Measurements from ENCODE around the gene LRRC4C. TPM values are rescaled to one million over a fixed set of nuclear protein-coding genes. Genes with fewer than 3 reads are reported as not detected.
A peak's percentile ranks its signal among the peaks of the same experiment; 100 is the strongest.

Gene LRRC4C
- total RNA-seq, 3 donors from 2014 or later, result 0.29 to 4.1 TPM; not detected in 1

- TF ChIP-seq CTCF (IDR thresholded peaks at IDR 0.05), result no peak
- no peak overlapping the region for H3K4me3 ChIP-seq
- no peaks in the 10 kb centered on the region for H3K36me3 ChIP-seq (ENCODE audit: low read depth)
- no peaks in the 10 kb centered on the region for H3K9me3 ChIP-seq
- H3K4me1 ChIP-seq (ENCODE audit: low read depth), result no peaks in the 10 kb centered on the region
- intact Hi-C loops (cut with DNase I, micrococcal nuclease), result no loop called here
- ATAC-seq, result no peak
- DNase-seq, result no peak
Observed at GRCh38 chr11:40338062-40338461, 1121.4 kb downstream of the LRRC4C start.

DNA sequence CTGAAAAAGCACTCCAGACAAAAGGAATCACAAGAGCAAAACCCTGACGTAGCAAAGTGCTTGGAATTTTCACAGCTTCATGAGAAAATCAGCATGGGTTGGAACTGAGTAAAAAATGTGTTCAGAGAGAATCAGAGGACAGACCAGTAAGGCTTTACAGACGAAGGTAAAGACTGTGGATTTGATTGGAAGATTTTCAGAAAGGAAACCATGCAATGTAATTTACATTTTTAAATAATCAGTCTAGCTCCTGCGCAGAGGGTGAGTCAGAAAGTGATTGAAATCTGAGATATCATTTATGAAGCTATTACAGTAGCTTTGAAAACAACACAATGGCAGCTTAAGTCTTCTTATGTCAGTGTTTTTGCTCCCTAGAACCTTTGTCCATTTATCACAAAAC lies 1122.3 kb downstream of the LRRC4C start:
- no peaks in the 10 kb centered on the region for H3K4me1 ChIP-seq (ENCODE audit: low read depth)
- DNase-seq (no peak), ATAC-seq (no peak)
- TF ChIP-seq CTCF (IDR thresholded peaks at IDR 0.05), result no peak
- no peak overlapping the region for H3K4me3 ChIP-seq
- intact Hi-C loops (cut with DNase I, micrococcal nuclease), result no loop called here
- H3K9me3 ChIP-seq, result no peaks in the 10 kb centered on the region
- no peaks in the 10 kb centered on the region for H3K36me3 ChIP-seq (ENCODE audit: low read depth)

DNA sequence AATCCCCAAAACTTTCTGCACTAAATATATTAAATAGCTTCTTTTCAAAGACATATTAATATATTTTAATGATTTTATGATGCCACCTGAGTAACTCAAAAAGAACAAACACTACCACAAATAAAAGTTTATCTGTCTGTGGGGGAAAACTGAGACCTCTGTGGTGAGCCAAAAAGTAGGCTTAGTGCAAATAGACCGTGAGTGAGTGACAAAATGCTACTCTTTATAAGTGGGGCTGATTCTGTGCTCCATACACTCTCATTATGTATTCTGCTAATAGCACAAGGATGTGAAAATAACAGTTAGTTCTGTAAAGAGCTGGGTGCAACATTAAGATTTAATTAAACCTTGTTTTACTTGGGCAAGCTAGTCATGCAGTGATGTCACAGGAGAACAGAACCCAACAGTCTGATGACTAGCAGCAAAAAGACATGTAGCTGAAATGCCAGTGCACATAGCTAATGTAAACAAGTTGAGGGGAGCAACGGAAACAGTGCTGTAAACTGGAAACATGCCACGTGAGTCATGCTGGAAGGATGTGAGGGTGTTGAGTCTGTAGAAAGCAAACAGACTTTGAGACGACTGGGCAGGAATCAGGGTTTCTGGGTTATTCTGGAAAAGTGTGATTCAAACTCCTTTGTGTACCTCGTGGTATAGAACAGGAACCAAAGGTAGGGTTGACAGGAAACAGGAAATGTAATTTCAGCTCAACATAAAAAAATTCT lies 1130.4 kb downstream of the LRRC4C start:
- Histone ChIP-seq H3K4me1 (ENCODE audit: low read depth) (no peaks in the 10 kb centered on the region), H3K4me3 (no peak overlapping the region), H3K9me3 (no peaks in the 10 kb centered on the region), H3K36me3 (ENCODE audit: low read depth) (no peaks in the 10 kb centered on the region)
- ATAC-seq, result peak; percentile 34
- DNase-seq, result peak in 1 of 3 donors; percentile 21
- intact Hi-C loops (cut with DNase I, micrococcal nuclease), result no loop called here
- TF ChIP-seq CTCF (IDR thresholded peaks at IDR 0.05), result no peak

DNA sequence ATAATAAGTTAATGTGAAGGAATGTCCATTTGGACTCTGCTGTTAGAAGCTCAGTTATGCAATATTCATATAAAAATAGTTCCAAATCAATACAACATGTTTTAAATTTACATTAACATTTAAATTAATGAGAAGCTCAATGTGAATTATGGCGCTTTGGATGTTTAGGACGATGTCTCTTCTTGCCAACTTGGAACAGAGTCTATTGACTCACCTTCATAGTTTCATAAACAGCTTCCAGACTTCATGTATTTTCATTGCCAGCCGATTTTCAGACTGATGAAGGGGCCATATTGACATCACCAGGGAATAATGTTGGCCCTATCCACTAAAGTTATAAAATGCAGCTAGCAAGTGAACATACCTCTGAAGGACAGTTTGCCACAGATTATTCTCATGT lies 1136.2 kb downstream of the LRRC4C start:
- TF ChIP-seq CTCF (IDR thresholded peaks at IDR 0.05), result no peak
- H3K4me3 ChIP-seq, result no peak overlapping the region
- no peak for DNase-seq
- no peaks in the 10 kb centered on the region for H3K4me1 ChIP-seq (ENCODE audit: low read depth)
- no peaks in the 10 kb centered on the region for H3K36me3 ChIP-seq (ENCODE audit: low read depth)
- H3K9me3 ChIP-seq, result no peaks in the 10 kb centered on the region
- intact Hi-C loops (cut with DNase I, micrococcal nuclease), result no loop called here
- ATAC-seq, result no peak

GRCh38 chr11:40321537-40321936 lies 1137.9 kb downstream of the LRRC4C start:
- no peak for TF ChIP-seq CTCF (IDR thresholded peaks at IDR 0.05)
- Histone ChIP-seq H3K4me3 (no peak overlapping the region), H3K36me3 (ENCODE audit: low read depth) (no peaks in the 10 kb centered on the region), H3K4me1 (ENCODE audit: low read depth) (no peaks in the 10 kb centered on the region), H3K9me3 (no peaks in the 10 kb centered on the region)
- DNase-seq (no peak), ATAC-seq (no peak)
- intact Hi-C loops (cut with DNase I, micrococcal nuclease), result no loop called here

DNA sequence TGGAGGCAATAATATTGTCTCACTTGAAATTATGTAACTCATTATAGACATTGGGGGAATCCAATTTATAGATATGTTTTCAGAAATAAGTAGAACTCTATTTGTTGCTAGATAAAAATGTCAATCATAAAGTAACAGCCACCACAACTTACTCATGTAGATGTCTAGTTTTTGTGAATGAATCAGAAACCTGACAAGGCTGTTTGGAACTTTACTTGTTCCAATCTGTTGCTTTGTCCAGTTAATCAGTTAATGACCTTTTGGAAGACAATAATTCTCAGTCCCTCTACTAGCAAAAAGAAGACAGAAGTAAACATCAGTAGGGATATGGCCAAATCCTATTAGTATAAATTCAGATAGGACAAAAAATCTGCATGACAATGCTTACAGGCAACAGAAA lies 1143.3 kb downstream of the LRRC4C start:
- no peaks in the 10 kb centered on the region for H3K9me3 ChIP-seq
- no peak for TF ChIP-seq CTCF (IDR thresholded peaks at IDR 0.05)
- no peaks in the 10 kb centered on the region for H3K4me1 ChIP-seq (ENCODE audit: low read depth)
- DNase-seq (no peak), ATAC-seq (no peak)
- H3K36me3 ChIP-seq (ENCODE audit: low read depth), result no peaks in the 10 kb centered on the region
- intact Hi-C loops (cut with DNase I, micrococcal nuclease), result no loop called here
- no peak overlapping the region for H3K4me3 ChIP-seq

All from mucosa of descending colon (tissue), 3 donors.